ENCODE results near the gene ARL6IP4.
A peak's percentile ranks its signal among the peaks of the same experiment; 100 is the strongest.

The ARL6IP4 gene

DNA sequence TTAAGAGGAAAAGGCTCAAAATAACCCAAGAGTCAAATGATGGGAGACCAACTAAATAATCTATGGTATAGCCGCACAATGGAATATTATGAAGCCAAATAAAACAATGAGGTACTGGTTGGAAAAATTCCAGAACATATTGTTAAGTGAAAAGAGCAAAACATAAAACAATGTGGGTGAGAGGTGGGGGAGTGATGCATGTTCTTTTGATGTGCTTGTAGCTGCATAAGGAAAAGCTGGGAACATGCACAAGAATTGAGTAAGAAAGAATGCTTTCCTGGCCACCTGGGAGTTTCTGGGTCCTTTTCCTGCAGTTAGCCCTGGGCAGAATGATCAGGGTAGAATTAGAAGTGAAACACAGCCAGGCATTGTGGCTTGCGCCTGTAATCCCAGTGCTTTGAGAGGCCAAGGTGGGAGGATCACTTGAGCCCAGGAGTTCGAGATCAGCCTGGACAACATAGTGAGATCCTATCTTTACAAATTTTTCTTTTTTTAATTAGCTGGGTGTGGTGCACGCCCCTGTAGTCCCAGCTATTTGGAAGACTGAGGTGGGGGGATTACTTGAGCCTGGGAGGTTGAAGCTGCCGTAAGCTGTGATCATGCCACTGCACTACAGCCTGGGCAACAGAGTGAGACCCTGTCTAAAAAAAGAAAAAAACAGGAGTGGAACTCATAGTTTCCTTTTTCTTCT lies 22.1 kb upstream of the ARL6IP4 start:
- DNase-seq (ENCODE audit: low spot score): no peak

GRCh38 chr12:122959566-122960192 lies 20.8 kb upstream of the ARL6IP4 start:
- DNase-seq (ENCODE audit: low spot score): no peak

DNA sequence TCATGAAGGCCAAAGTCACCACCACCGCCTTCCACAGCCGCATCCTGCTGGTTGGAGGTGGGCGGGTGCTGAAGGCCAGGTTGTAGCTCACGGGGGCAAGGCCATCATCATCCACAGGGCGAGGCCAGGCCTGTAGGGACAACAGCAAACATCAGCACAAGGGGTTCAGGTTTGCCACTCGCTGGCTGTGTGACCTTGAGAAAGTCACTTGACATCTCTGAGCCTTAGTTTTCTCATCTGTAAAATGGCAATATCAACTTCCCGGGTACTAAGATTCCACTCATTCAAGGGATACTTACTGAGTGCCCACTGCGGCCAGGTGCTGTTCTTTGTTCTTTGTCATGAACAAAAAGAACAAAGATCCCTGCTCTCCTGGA lies 20.3 kb upstream of the ARL6IP4 start:
- DNase-seq (ENCODE audit: low spot score): no peak

- DNase-seq (ENCODE audit: low spot score): no peak
Measured at GRCh38 chr12:122961531-122962329, 18.8 kb upstream of the ARL6IP4 start.

- DNase-seq (ENCODE audit: low spot score): no peak
Measured at GRCh38 chr12:122963941-122964265, 16.6 kb upstream of the ARL6IP4 start.

DNA sequence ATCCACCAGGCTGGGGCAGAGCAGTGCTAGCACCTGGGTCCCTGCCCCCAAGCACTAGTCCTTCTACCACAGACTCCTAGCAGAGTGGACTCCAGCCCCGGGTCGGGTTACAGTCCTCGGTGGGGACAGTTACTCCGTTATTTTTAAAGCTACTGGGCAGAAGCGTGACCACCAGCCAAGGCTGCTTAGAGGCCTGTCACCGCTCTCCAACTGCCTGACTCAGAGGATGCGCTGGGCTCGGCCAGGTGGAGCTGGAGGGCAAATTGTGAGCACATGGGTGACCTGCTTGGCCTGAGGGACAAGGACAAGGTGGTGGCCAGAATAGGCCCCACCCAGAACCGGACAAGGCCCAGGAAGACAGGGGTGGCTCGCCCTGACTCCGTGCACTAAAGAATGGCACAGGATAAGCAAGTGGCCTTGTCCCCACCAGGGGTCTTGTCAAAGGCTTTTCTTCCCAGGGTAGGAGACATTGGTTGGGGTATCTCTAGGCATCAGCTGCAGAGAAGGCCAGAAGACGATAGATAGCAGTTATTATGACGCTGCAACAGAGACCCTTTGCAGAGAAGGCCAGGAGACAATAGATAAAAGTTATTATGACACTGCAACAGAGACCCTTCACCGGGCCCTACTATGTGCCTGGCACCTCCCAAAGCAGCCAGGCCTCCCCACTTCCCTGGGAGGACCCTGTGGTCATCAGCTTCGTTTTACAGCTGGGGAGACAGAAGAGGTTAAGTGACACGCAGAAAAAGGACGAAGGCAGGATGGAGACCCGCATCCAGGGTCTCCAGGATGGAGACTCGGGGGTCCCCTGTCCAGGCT lies 15.8 kb upstream of the ARL6IP4 start:
- DNase-seq (ENCODE audit: low spot score): no peak

DNA sequence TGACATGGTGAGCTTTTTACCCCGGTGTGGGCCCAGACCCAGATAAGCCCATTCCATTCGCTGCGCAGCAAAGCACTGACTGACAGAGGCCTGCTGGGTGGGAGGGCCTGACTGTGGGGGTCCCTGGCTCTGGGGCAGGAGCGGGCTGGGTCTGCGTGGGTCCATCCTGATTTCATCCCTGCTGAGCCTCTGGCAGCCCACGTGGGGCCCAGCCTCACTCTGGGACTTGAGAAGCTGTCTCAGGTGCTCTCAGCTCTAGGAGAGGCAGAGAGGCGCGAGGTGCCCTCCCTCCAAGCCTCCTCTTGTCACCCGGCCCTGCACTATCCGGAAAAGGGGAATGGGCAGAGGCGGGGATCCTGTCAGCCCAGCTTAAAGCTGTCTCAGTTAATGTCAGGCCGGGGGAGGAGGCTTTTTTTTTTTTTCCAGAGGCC lies 15.1 kb upstream of the ARL6IP4 start:
- DNase-seq (ENCODE audit: low spot score): no peak

GRCh38 chr12:122965851-122966742 lies 14.4 kb upstream of the ARL6IP4 start, which contains the start of gene ABCB9:
ABCB9 (minus strand) TSS chr12:122966463; CDS start chr12:122960235, 6,228 bp downstream.
- DNase-seq (ENCODE audit: low spot score): peak; percentile 85

GRCh38 chr12:122966743-122967550 lies 13.5 kb upstream of the ARL6IP4 start:
- DNase-seq (ENCODE audit: low spot score): no peak

- DNase-seq (ENCODE audit: low spot score): no peak
Measured at GRCh38 chr12:122968104-122968503, 12.4 kb upstream of the ARL6IP4 start.

- DNase-seq (ENCODE audit: low spot score): peak; percentile 90
Measured at GRCh38 chr12:122969676-122970075, 10.8 kb upstream of the ARL6IP4 start.

DNA sequence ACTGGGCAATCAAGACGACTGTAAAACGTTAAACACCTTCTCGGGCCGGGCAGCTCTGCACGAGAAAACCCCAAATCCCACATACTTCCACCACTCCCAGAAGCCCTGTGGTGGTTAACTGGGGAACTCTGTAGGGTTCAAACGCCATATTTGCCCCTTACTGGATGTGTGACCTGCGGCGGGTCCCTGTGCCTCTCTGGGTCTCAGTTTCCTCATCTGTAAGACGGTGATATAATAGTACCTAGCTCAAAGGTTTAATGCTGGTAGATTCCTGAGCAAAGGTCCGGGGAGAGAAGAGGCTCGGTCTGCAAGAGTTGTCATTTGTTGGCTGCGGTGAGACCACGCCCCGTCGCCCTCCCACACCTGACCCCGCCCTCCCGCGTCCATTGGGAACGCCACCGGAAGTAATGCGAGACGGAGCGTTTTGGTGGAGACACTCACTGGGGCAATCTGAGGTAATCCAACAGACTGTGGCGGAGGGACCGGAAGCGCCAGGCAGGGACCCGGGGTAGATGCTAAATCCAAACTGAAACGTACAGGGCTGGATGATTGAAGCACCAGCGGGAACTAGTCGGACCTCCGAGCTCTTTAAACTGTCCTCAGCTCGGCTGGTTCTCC lies 6.1 kb upstream of the ARL6IP4 start:
- peak; percentile 98 for DNase-seq (ENCODE audit: low spot score)

- DNase-seq (ENCODE audit: low spot score): peak; percentile 86
Measured at GRCh38 chr12:122974892-122975789, 5.3 kb upstream of the ARL6IP4 start, which contains the start of gene OGFOD2. OGFOD2 (plus strand) TSS chr12:122975244; CDS start chr12:122975252, 8 bp downstream.

- no peak for DNase-seq (ENCODE audit: low spot score)
Measured at GRCh38 chr12:122975790-122976647, 4.5 kb upstream of the ARL6IP4 start.

GRCh38 chr12:122976648-122976975 lies 3.9 kb upstream of the ARL6IP4 start:
- no peak for DNase-seq (ENCODE audit: low spot score)

GRCh38 chr12:122977153-122977552 lies 3.3 kb upstream of the ARL6IP4 start:
- no peak for DNase-seq (ENCODE audit: low spot score)

DNA sequence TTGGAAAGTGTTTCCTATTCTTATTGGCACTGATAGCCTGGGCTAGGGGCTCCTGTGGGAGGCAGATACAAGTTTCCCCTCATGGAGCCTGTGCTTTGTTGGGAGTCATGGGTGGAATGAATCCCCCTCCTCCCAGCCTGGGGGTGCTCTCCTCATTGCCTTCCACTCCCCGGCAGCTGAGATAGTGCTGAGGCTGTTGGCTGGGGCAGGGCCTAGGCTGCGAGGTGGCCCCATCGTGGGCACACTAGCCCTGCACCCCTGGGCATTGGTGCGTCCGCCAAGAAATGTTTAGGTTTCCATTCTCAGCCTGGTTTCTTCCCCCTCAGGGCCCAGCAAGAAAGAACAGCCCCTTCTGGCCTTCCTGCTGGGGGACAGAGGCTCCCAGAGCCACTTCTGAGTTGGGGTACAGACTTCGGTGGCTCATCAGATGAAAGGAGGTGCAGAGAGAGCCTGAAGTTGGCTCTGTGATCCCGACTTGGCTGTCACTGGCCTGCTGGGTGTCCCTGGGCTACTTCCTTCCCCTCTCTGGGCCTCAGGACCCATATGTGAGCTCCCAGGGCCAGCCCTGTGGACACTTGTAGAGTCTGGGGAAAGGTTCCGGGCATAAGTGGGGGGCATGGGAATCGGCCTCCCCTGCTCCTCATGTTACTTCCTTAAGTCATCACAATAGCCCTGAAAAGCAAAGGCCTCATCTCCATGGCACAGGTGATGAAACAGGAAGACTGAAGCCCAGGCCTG lies 2.7 kb upstream of the ARL6IP4 start:
- no peak for DNase-seq (ENCODE audit: low spot score)

All from pons (tissue), 1 donor.